Measurements from ENCODE around the gene MAGI1. TPM values are rescaled to one million over a fixed set of nuclear protein-coding genes. Genes with fewer than 3 reads are reported as not detected.

MAGI1 gene
- total RNA-seq, 1 donor from 2014 or later, result 5.0 TPM

GRCh38 chr3:65639444-65639843 lies 399.3 kb downstream of the MAGI1 start:
- FAIRE-seq, result no peak

GRCh38 chr3:65638301-65638700 lies 400.4 kb downstream of the MAGI1 start:
- H3K4me3 ChIP-seq (ENCODE audit: low read depth, low read length), result no peak overlapping the region
- H3K27me3 ChIP-seq (ENCODE audit: control insufficient read depth, insufficient read depth, low read length), result no peaks in the 10 kb centered on the region
- TF ChIP-seq CTCF (IDR thresholded peaks at IDR 0.05; ENCODE audit: insufficient read depth, low read length, severe bottlenecking), result no peak
- H3K36me3 ChIP-seq (ENCODE audit: control insufficient read depth, insufficient read depth, low read length), result no peaks in the 10 kb centered on the region
- FAIRE-seq (no peak), DNase-seq (ENCODE audit: low read depth) (no peak)

More at GRCh38 chr3:65639444-65639843, 399.3 kb downstream of the MAGI1 start:
- TF ChIP-seq CTCF (IDR thresholded peaks at IDR 0.05; ENCODE audit: insufficient read depth, low read length, severe bottlenecking), result no peak
- no peaks in the 10 kb centered on the region for H3K36me3 ChIP-seq (ENCODE audit: control insufficient read depth, insufficient read depth, low read length)
- no peaks in the 10 kb centered on the region for H3K27me3 ChIP-seq (ENCODE audit: control insufficient read depth, insufficient read depth, low read length)
- no peak for DNase-seq (ENCODE audit: low read depth)
- H3K4me3 ChIP-seq (ENCODE audit: low read depth, low read length), result no peak overlapping the region

GRCh38 chr3:65636326-65636725 lies 402.4 kb downstream of the MAGI1 start:
- H3K27me3 ChIP-seq (ENCODE audit: control insufficient read depth, insufficient read depth, low read length), result no peaks in the 10 kb centered on the region
- TF ChIP-seq CTCF (IDR thresholded peaks at IDR 0.05; ENCODE audit: insufficient read depth, low read length, severe bottlenecking), result no peak
- H3K36me3 ChIP-seq (ENCODE audit: control insufficient read depth, insufficient read depth, low read length), result no peaks in the 10 kb centered on the region
- H3K4me3 ChIP-seq (ENCODE audit: low read depth, low read length), result no peak overlapping the region
- FAIRE-seq (no peak), DNase-seq (ENCODE audit: low read depth) (no peak)

- no peak for FAIRE-seq
- Histone ChIP-seq H3K4me3 (ENCODE audit: low read depth, low read length) (no peak overlapping the region), H3K36me3 (ENCODE audit: control insufficient read depth, insufficient read depth, low read length) (no peaks in the 10 kb centered on the region), H3K27me3 (ENCODE audit: control insufficient read depth, insufficient read depth, low read length) (no peaks in the 10 kb centered on the region)
- no peak for TF ChIP-seq CTCF (IDR thresholded peaks at IDR 0.05; ENCODE audit: insufficient read depth, low read length, severe bottlenecking)
- DNase-seq (ENCODE audit: low read depth), result no peak
These were observed 403.1 kb downstream of the MAGI1 start for GRCh38 chr3:65635657-65636056.

GRCh38 chr3:65633018-65633638 lies 405.6 kb downstream of the MAGI1 start:
- no peak for TF ChIP-seq CTCF (IDR thresholded peaks at IDR 0.05; ENCODE audit: insufficient read depth, low read length, severe bottlenecking)
- FAIRE-seq, result no peak

GRCh38 chr3:65632414-65632813 lies 406.3 kb downstream of the MAGI1 start:
- no peaks in the 10 kb centered on the region for H3K36me3 ChIP-seq (ENCODE audit: control insufficient read depth, insufficient read depth, low read length)
- no peak for TF ChIP-seq CTCF (IDR thresholded peaks at IDR 0.05; ENCODE audit: insufficient read depth, low read length, severe bottlenecking)
- no peak for DNase-seq (ENCODE audit: low read depth)
- no peak overlapping the region for H3K4me3 ChIP-seq (ENCODE audit: low read depth, low read length)
- no peaks in the 10 kb centered on the region for H3K27me3 ChIP-seq (ENCODE audit: control insufficient read depth, insufficient read depth, low read length)
- no peak for FAIRE-seq

More at GRCh38 chr3:65633018-65633638, 405.6 kb downstream of the MAGI1 start:
- no peaks in the 10 kb centered on the region for H3K27me3 ChIP-seq (ENCODE audit: control insufficient read depth, insufficient read depth, low read length)
- DNase-seq (ENCODE audit: low read depth), result no peak
- H3K36me3 ChIP-seq (ENCODE audit: control insufficient read depth, insufficient read depth, low read length), result no peaks in the 10 kb centered on the region
- H3K4me3 ChIP-seq (ENCODE audit: low read depth, low read length), result no peak overlapping the region

All from bronchial epithelial cell (primary cell).